GM12875 (cell line): ENCODE data around the gene SART3.

Source experiments
- H3K4me3 ChIP-seq: one replicate; pipeline ENCODE4 v1.5.1; 2011; ENCODE audit warnings: low read depth, low read length, control low read depth
- CTCF ChIP-seq: IDR thresholded peaks from 2 replicates; pipeline ENCODE4 v1.5.1; 2011; ENCODE audit warnings: low read depth, mild to moderate bottlenecking, control low read depth, inconsistent platforms, low read length, moderate library complexity, borderline replicate concordance; ENCODE audit not compliant: insufficient read depth

Gene SART3

GRCh38 chr12:108543652-108544051, 17.3 kb downstream of the SART3 start:
- TF ChIP-seq CTCF, result no peak
- H3K4me3 ChIP-seq, result no peak overlapping the region

- TF ChIP-seq CTCF, result no peak
- H3K4me3 ChIP-seq, result no peak overlapping the region
Measured at GRCh38 chr12:108542320-108542719, 18.7 kb downstream of the SART3 start.

GRCh38 chr12:108538616-108539195, 22.3 kb downstream of the SART3 start:
- no peak for TF ChIP-seq CTCF
- no peak overlapping the region for H3K4me3 ChIP-seq

GRCh38 chr12:108538146-108538545, 22.8 kb downstream of the SART3 start:
- H3K4me3 ChIP-seq, result no peak overlapping the region
- no peak for TF ChIP-seq CTCF

- H3K4me3 ChIP-seq, result no peak overlapping the region
- TF ChIP-seq CTCF, result no peak
Measured at GRCh38 chr12:108531929-108532848, 28.8 kb downstream of the SART3 start.

- no peak overlapping the region for H3K4me3 ChIP-seq
- TF ChIP-seq CTCF, result no peak
Measured at GRCh38 chr12:108530161-108530560, 30.8 kb downstream of the SART3 start.

- no peak overlapping the region for H3K4me3 ChIP-seq
- no peak for TF ChIP-seq CTCF
Measured at GRCh38 chr12:108527166-108527496, 33.8 kb downstream of the SART3 start.
